Endodermal cell (in vitro differentiated cells): Measurements from ENCODE around the gene PPP2R1B. TPM values are rescaled to one million over a fixed set of nuclear protein-coding genes. Genes with fewer than 3 reads are reported as not detected.

Experiments
- DNase-seq: peaks from one replicate; pipeline ENCODE4 v3.0.0-alpha.2; 2017
- H3K27ac ChIP-seq: 2 replicates; pipeline ENCODE4 v1.5.1; 2013; ENCODE audit warnings: mild to moderate bottlenecking, low read depth, low read length, moderate library complexity
- H3K27me3 ChIP-seq: 2 replicates; pipeline ENCODE4 v1.6.1; 2013; ENCODE audit warnings: mild to moderate bottlenecking, low read length, moderate library complexity; ENCODE audit not compliant: insufficient read depth, control insufficient read depth, poor library complexity, severe bottlenecking
- H3K36me3 ChIP-seq: 2 replicates; pipeline ENCODE4 v1.7.0; 2013; ENCODE audit warnings: mild to moderate bottlenecking, low read length, moderate library complexity; ENCODE audit not compliant: control insufficient read depth, insufficient read depth
- H3K4me1 ChIP-seq: one replicate; pipeline ENCODE4 v1.7.0; 2013; ENCODE audit warnings: low read length; ENCODE audit not compliant: control insufficient read depth, insufficient read depth
- H3K4me3 ChIP-seq: 2 replicates; pipeline ENCODE4 v1.5.1; 2013; ENCODE audit warnings: mild to moderate bottlenecking, low read length, moderate library complexity
- H3K9ac ChIP-seq: 2 replicates; pipeline ENCODE4 v1.6.1; 2013; ENCODE audit warnings: mild to moderate bottlenecking, low read length, moderate library complexity; ENCODE audit not compliant: poor library complexity, severe bottlenecking; ENCODE audit errors: extremely low read depth
- H3K9me3 ChIP-seq: 2 replicates; pipeline ENCODE4 v1.6.1; 2013; ENCODE audit warnings: mild to moderate bottlenecking, low read length, moderate library complexity; ENCODE audit not compliant: control insufficient read depth
- H3K27ac Mint-ChIP-seq: 2 replicates; pipeline ENCODE4 v1.8.0; 2020; ENCODE audit warnings: mixed read lengths
- H3K27me3 Mint-ChIP-seq: 2 replicates; pipeline ENCODE4 v1.8.0; 2021; ENCODE audit warnings: mild to moderate bottlenecking, mixed read lengths; ENCODE audit not compliant: insufficient read depth
- H3K36me3 Mint-ChIP-seq: 2 replicates; pipeline ENCODE4 v1.8.0; 2020; ENCODE audit warnings: low read depth, mixed read lengths
- H3K4me1 Mint-ChIP-seq: 2 replicates; pipeline ENCODE4 v1.8.0; 2020; ENCODE audit warnings: mixed read lengths
- H3K4me3 Mint-ChIP-seq: 2 replicates; pipeline ENCODE4 v1.8.0; 2020; ENCODE audit warnings: mild to moderate bottlenecking, moderate library complexity, mixed read lengths
- H3K9me3 Mint-ChIP-seq: 2 replicates; pipeline ENCODE4 v1.8.0; 2020; ENCODE audit warnings: mild to moderate bottlenecking, mixed read lengths
- WGBS, 2 experiments: methylation state at CpG; one replicate each; pipeline versions ENCODE4 v1.1.5 to v1.1.7; 2013; ENCODE audit warnings: missing lambda C conversion rate in 2 of 2, mixed read lengths in 1 of 2; ENCODE audit not compliant: insufficient coverage in 1 of 2, insufficient read length in 1 of 2; 5-methylcytosine and 5-hydroxymethylcytosine counted together
- total RNA-seq, 2 donors: library from RNA; stranded (reverse); fragmentation: NEBNext Ultra II Directional in 1 of 2; extraction: Animal tissue kit (Norgen Biotek cat#: 25700) in 1 of 2; gene quantifications; 2 replicates in 1 of 2; 3 replicates in 1 of 2; pipeline ENCODE4 v1.2.1, GENCODE V29; 2021
- TF ChIP-seq, protein P1 (sequence below): fragments of 200-600 bp; sonication (generic); conservative IDR thresholded peaks from 2 replicates; pipeline ENCODE4 v1.5.0; 2021; ENCODE audit warnings: antibody characterized with exemption, mild to moderate bottlenecking

PPP2R1B gene
- total RNA-seq, 2 donors from 2014 or later, result 70.0 to 89.7 TPM

GRCh38 chr11:111808834-111809233 is 42.6 kb upstream of the PPP2R1B start:
- Mint-ChIP-seq H3K27me3 (no peaks in the 10 kb centered on the region), H3K4me1 (peaks cover 8% of the 10 kb centered on the region), H3K27ac (no peak overlapping the region), H3K4me3 (no peak overlapping the region), H3K36me3 (peaks cover 21% of the 10 kb centered on the region), H3K9me3 (no peaks in the 10 kb centered on the region)
- no peak overlapping the region for H3K9ac ChIP-seq
- DNase-seq, result no peak
- TF ChIP-seq, protein P1, sequence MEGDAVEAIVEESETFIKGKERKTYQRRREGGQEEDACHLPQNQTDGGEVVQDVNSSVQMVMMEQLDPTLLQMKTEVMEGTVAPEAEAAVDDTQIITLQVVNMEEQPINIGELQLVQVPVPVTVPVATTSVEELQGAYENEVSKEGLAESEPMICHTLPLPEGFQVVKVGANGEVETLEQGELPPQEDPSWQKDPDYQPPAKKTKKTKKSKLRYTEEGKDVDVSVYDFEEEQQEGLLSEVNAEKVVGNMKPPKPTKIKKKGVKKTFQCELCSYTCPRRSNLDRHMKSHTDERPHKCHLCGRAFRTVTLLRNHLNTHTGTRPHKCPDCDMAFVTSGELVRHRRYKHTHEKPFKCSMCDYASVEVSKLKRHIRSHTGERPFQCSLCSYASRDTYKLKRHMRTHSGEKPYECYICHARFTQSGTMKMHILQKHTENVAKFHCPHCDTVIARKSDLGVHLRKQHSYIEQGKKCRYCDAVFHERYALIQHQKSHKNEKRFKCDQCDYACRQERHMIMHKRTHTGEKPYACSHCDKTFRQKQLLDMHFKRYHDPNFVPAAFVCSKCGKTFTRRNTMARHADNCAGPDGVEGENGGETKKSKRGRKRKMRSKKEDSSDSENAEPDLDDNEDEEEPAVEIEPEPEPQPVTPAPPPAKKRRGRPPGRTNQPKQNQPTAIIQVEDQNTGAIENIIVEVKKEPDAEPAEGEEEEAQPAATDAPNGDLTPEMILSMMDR, result no peak
- H3K9me3 ChIP-seq, result peaks cover 4% of the 10 kb centered on the region
- WGBS, 2 experiments, result 83 to 100% methylated on average over 2 of the region's 2 CpGs
- H3K4me3 ChIP-seq, result no peak overlapping the region
- H3K36me3 ChIP-seq, result peaks cover 7% of the 10 kb centered on the region
- H3K27ac ChIP-seq, result no peak overlapping the region
- no peaks in the 10 kb centered on the region for H3K27me3 ChIP-seq
- no peaks in the 10 kb centered on the region for H3K4me1 ChIP-seq

DNA sequence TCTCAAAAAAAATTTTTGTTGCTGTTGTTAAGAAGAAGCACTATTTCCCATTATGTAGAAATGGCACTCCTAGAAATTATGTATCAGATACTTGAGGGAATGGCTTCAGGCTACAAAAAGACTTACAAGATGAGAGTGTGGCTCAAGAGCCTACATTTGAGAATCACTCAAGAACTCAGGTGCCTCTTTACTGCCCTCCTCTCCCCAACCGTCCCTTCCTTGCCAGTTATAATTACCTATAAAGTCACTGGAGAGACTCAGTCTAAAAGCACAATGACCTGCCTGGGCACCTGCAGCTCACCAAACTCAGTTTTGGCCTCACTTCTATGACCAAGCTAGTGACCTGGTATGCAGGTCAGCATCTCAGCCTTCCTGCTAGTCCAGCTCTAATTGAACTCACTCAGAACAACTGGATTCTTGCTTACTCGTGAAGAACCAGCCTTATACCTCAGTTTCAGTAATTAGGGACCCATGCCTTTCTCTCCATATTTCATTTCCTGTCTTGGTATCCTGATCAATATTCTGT is 41.9 kb upstream of the PPP2R1B start:
- Histone ChIP-seq H3K4me3 (no peak overlapping the region), H3K9ac (no peak overlapping the region), H3K27ac (no peak overlapping the region), H3K27me3 (no peaks in the 10 kb centered on the region), H3K36me3 (peaks cover 7% of the 10 kb centered on the region), H3K9me3 (peaks cover 4% of the 10 kb centered on the region), H3K4me1 (no peaks in the 10 kb centered on the region)
- Mint-ChIP-seq H3K36me3 (peaks cover 25% of the 10 kb centered on the region), H3K27ac (no peak overlapping the region), H3K4me1 (peaks cover 12% of the 10 kb centered on the region), H3K4me3 (no peak overlapping the region), H3K9me3 (no peaks in the 10 kb centered on the region), H3K27me3 (no peaks in the 10 kb centered on the region)
- WGBS, 2 experiments, result 89 to 92% methylated on average over 2 of the region's 2 CpGs
- DNase-seq, result no peak
- TF ChIP-seq, protein P1, result no peak

- H3K4me3 Mint-ChIP-seq, result no peak overlapping the region
Measured at GRCh38 chr11:111807076-111807475, 40.9 kb upstream of the PPP2R1B start.

More at GRCh38 chr11:111807076-111807475, 40.9 kb upstream of the PPP2R1B start:
- H3K4me3 ChIP-seq, result no peak overlapping the region
- H3K9me3 ChIP-seq, result peaks cover 4% of the 10 kb centered on the region
- Mint-ChIP-seq H3K36me3 (peaks cover 25% of the 10 kb centered on the region), H3K4me1 (peaks cover 21% of the 10 kb centered on the region), H3K27me3 (no peaks in the 10 kb centered on the region), H3K9me3 (no peaks in the 10 kb centered on the region), H3K27ac (no peak overlapping the region)
- DNase-seq, result no peak
- peaks cover 7% of the 10 kb centered on the region for H3K36me3 ChIP-seq
- TF ChIP-seq, protein P1, result no peak
- H3K4me1 ChIP-seq, result no peaks in the 10 kb centered on the region
- no peak overlapping the region for H3K9ac ChIP-seq
- no peaks in the 10 kb centered on the region for H3K27me3 ChIP-seq
- WGBS, 2 experiments, result 91% methylated on average over 1 of the region's 1 CpG; no CpG with 5 or more reads in 1 of the 2 experiments
- no peak overlapping the region for H3K27ac ChIP-seq
